ENCODE measurements around the gene PTRHD1. TPM values are rescaled to one million over a fixed set of nuclear protein-coding genes. Genes with fewer than 3 reads are reported as not detected.

PTRHD1 gene
- total RNA-seq, 1 experiment from 2014 or later: 33.4 TPM

DNA sequence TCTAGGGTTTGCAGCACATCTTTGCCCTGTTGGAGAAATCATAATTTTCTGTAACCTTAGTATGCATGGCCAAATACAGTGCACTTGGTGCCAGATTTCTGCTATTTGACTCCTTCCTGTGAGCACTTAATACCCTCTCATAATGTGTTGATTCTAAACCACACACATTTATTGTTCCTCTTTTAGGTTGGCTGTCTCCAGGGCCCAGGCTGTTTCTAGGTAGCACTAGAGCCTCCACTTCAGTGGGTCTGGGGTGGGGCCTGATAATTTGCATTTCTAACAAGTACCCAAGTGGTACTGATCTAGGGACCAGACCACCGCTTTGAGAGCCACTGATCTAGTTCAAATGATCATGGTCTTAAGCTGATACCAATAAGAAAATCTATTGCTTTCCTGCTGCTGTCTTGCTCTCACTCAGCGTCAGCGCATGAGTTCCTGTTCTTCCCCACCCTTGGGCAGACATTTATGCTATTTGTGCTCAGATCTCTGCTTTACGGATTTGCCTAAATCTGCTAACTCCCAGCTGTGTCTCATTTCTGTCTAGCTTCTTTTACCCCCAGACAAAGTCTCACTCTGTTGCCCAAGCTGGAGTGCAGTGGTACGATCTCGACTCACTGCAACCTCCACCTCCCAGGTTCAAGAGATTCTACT lies 7.4 kb downstream of the PTRHD1 start:
- no peaks in the 10 kb centered on the region for H3K27me3 ChIP-seq (replicated peaks; ENCODE audit: insufficient read depth, low read depth, low read length, poor library complexity)
- no peak overlapping the region for H3K4me3 ChIP-seq (ENCODE audit: low read depth, low read length, poor library complexity, severe bottlenecking)
- DNase-seq (ENCODE audit: low spot score): no peak
- no peak overlapping the region for H3K27ac ChIP-seq (ENCODE audit: low read depth, low read length, poor library complexity, severe bottlenecking)
- H3K4me1 ChIP-seq (ENCODE audit: insufficient read depth, low read length, poor library complexity, severe bottlenecking): no peaks in the 10 kb centered on the region
- no peak for TF ChIP-seq EZH2 (IDR thresholded peaks at IDR 0.05; ENCODE audit: borderline replicate concordance, low read depth, low read length, poor library complexity, severe bottlenecking)
- TF ChIP-seq, protein P1, sequence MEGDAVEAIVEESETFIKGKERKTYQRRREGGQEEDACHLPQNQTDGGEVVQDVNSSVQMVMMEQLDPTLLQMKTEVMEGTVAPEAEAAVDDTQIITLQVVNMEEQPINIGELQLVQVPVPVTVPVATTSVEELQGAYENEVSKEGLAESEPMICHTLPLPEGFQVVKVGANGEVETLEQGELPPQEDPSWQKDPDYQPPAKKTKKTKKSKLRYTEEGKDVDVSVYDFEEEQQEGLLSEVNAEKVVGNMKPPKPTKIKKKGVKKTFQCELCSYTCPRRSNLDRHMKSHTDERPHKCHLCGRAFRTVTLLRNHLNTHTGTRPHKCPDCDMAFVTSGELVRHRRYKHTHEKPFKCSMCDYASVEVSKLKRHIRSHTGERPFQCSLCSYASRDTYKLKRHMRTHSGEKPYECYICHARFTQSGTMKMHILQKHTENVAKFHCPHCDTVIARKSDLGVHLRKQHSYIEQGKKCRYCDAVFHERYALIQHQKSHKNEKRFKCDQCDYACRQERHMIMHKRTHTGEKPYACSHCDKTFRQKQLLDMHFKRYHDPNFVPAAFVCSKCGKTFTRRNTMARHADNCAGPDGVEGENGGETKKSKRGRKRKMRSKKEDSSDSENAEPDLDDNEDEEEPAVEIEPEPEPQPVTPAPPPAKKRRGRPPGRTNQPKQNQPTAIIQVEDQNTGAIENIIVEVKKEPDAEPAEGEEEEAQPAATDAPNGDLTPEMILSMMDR (conservative IDR thresholded peaks at IDR 0.05; ENCODE audit: low read depth, low read length): no peak
- BruUV-seq (replicated peaks): no TSS peak
- intact Hi-C loops (cut with micrococcal nuclease; ENCODE audit: unreplicated experiment): no loop called here
- ChIA-PET POLR2A (ENCODE audit: low non-redundant PET) (no interaction called here), CTCF (no interaction called here)
- no peaks in the 10 kb centered on the region for H3K36me3 ChIP-seq (ENCODE audit: insufficient read depth, low read length, poor library complexity, severe bottlenecking)
- H3K9me3 ChIP-seq (ENCODE audit: low read depth, low read length, poor library complexity, severe bottlenecking): no peaks in the 10 kb centered on the region

DNA sequence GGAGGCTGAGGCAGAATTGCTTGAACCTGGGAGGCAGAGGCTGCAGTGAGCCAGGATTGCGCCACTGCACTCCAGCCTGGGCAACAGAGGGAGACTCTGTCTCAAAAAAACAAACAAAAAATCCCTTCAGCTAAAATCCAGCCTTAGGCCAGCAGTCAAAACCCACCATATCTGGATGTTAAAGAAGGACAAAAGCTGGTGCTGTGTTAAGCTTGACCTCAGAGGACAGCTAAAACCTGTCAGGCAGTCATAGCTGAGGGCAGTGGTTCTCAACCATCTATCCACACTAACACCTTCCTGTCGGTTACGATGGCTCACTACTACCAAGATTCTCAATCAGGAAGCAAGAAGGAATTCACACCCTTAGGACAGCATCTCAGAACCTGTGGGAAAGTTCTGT lies 9.6 kb downstream of the PTRHD1 start:
- ChIA-PET CTCF (no interaction called here), POLR2A (ENCODE audit: low non-redundant PET) (interaction anchor here (0.6 kb wide), 1 partner anchor 8 kb away, joined by 6 read pairs; no protein-coding TSS in a partner anchor)
- Histone ChIP-seq H3K4me1 (ENCODE audit: insufficient read depth, low read length, poor library complexity, severe bottlenecking) (no peaks in the 10 kb centered on the region), H3K4me3 (ENCODE audit: low read depth, low read length, poor library complexity, severe bottlenecking) (no peak overlapping the region), H3K9me3 (ENCODE audit: low read depth, low read length, poor library complexity, severe bottlenecking) (no peaks in the 10 kb centered on the region), H3K27ac (ENCODE audit: low read depth, low read length, poor library complexity, severe bottlenecking) (no peak overlapping the region), H3K36me3 (ENCODE audit: insufficient read depth, low read length, poor library complexity, severe bottlenecking) (no peaks in the 10 kb centered on the region), H3K27me3 (replicated peaks; ENCODE audit: insufficient read depth, low read depth, low read length, poor library complexity) (no peaks in the 10 kb centered on the region)
- BruUV-seq (replicated peaks): no TSS peak
- intact Hi-C loops (cut with micrococcal nuclease; ENCODE audit: unreplicated experiment): no loop called here
- DNase-seq (ENCODE audit: low spot score): no peak
- TF ChIP-seq, protein P1 (conservative IDR thresholded peaks at IDR 0.05; ENCODE audit: low read depth, low read length): no peak
- no peak for TF ChIP-seq EZH2 (IDR thresholded peaks at IDR 0.05; ENCODE audit: borderline replicate concordance, low read depth, low read length, poor library complexity, severe bottlenecking)

DNA sequence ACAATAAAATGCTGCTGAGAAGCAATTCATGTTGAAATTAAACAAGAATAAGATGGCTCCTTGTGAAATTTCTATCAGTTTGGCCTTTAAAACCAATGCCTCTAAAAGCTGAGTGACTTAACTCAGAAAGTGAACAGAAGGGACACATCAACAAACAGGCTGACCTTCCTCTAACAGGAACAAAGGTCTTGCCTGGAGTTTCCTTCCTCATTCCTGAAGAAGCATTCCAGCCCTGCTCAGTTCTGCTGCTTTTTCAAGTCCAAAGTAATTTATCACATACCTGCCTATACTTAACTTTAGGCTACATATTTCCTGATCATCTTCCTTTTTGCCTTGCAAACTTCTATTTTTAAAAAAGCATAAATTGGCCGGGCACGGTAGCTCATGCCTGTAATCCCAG lies 14.1 kb downstream of the PTRHD1 start:
- CTCF ChIA-PET: no interaction called here
- BruUV-seq (replicated peaks): no TSS peak
- H3K4me1 ChIP-seq (ENCODE audit: insufficient read depth, low read length, poor library complexity, severe bottlenecking): no peaks in the 10 kb centered on the region
- POLR2A ChIA-PET (ENCODE audit: low non-redundant PET): interaction anchor here (0.5 kb wide), 1 partner anchor 393 kb away, joined by 13 read pairs; no protein-coding TSS in a partner anchor
- no peaks in the 10 kb centered on the region for H3K9me3 ChIP-seq (ENCODE audit: low read depth, low read length, poor library complexity, severe bottlenecking)
- no peaks in the 10 kb centered on the region for H3K36me3 ChIP-seq (ENCODE audit: insufficient read depth, low read length, poor library complexity, severe bottlenecking)
- no peak for DNase-seq (ENCODE audit: low spot score)
- H3K4me3 ChIP-seq (ENCODE audit: low read depth, low read length, poor library complexity, severe bottlenecking): no peak overlapping the region
- no peaks in the 10 kb centered on the region for H3K27me3 ChIP-seq (replicated peaks; ENCODE audit: insufficient read depth, low read depth, low read length, poor library complexity)
- intact Hi-C loops (cut with micrococcal nuclease; ENCODE audit: unreplicated experiment): no loop called here
- TF ChIP-seq EZH2 (IDR thresholded peaks at IDR 0.05; ENCODE audit: borderline replicate concordance, low read depth, low read length, poor library complexity, severe bottlenecking): no peak
- TF ChIP-seq, protein P1 (conservative IDR thresholded peaks at IDR 0.05; ENCODE audit: low read depth, low read length): no peak
- no peak overlapping the region for H3K27ac ChIP-seq (ENCODE audit: low read depth, low read length, poor library complexity, severe bottlenecking)
